ENCODE measurements around the gene TPM3. TPM values are rescaled to one million over a fixed set of nuclear protein-coding genes. Genes with fewer than 3 reads are reported as not detected.

TPM3 gene
- total and polyA plus RNA-seq, 2 donors, result 304 to 315 TPM

GRCh38 chr1:154117642-154118041 lies 74.3 kb downstream of the TPM3 start:
- Histone ChIP-seq H3K4me3 (ENCODE audit: low read length in 2 of 2) (no peak overlapping the region), H3K9me3 (ENCODE audit: control insufficient read depth in 2 of 2, insufficient read depth in 1 of 2, low read length in 1 of 2) (no peaks in the 10 kb centered on the region), H3K27me3 (ENCODE audit: control insufficient read depth in 2 of 2, insufficient read depth in 1 of 2, low read length in 1 of 2) (no peaks in the 10 kb centered on the region), H3K36me3 (ENCODE audit: control insufficient read depth in 2 of 2, insufficient read depth in 2 of 2, low read length in 1 of 2) (no peaks in the 10 kb centered on the region), H3K27ac (ENCODE audit: low read depth in 1 of 2, low read length in 1 of 2) (no peak overlapping the region), H3K4me1 (ENCODE audit: control insufficient read depth in 2 of 2, insufficient read depth in 2 of 2, low read length in 2 of 2) (no peaks in the 10 kb centered on the region)
- 95% methylated on average over 5 of the region's 5 CpGs for WGBS
- no peak for DNase-seq (ENCODE audit: low read depth in 6 of 9, low spot score in 9 of 9)

- WGBS, result 9% methylated on average over 1 of the region's 1 CpG
- Histone ChIP-seq H3K27me3 (ENCODE audit: control insufficient read depth in 2 of 2, insufficient read depth in 1 of 2, low read length in 1 of 2) (no peaks in the 10 kb centered on the region), H3K36me3 (ENCODE audit: control insufficient read depth in 2 of 2, insufficient read depth in 2 of 2, low read length in 1 of 2) (no peaks in the 10 kb centered on the region), H3K27ac (ENCODE audit: low read depth in 1 of 2, low read length in 1 of 2) (no peak overlapping the region), H3K9me3 (ENCODE audit: control insufficient read depth in 2 of 2, insufficient read depth in 1 of 2, low read length in 1 of 2) (no peaks in the 10 kb centered on the region), H3K4me3 (ENCODE audit: low read length in 2 of 2) (no peak overlapping the region), H3K4me1 (ENCODE audit: control insufficient read depth in 2 of 2, insufficient read depth in 2 of 2, low read length in 2 of 2) (no peaks in the 10 kb centered on the region)
- peak in 8 of 9 donors; percentile 4 to 55 (median 10) for DNase-seq (ENCODE audit: low read depth in 6 of 9, low spot score in 9 of 9)
These were observed 76.7 kb downstream of the TPM3 start for GRCh38 chr1:154115180-154115579.

Other genes with a start within 250 kb of the TPM3 start
- gene DENND4B, start 245.4 kb downstream of the TPM3 start, total RNA-seq, result 9.6 TPM
- 76.0 TPM for gene DENND4B, start 245.4 kb downstream of the TPM3 start, polyA plus RNA-seq
- 9.8 TPM for gene CRTC2, start 233.5 kb downstream of the TPM3 start, total RNA-seq
- 70.5 TPM for gene CRTC2, start 233.5 kb downstream of the TPM3 start, polyA plus RNA-seq
- 33.8 TPM for gene SLC39A1, start 228.6 kb downstream of the TPM3 start, total RNA-seq
- 44.9 TPM for gene SLC39A1, start 228.6 kb downstream of the TPM3 start, polyA plus RNA-seq
- 26.2 TPM for gene CREB3L4, start 224.2 kb downstream of the TPM3 start, total RNA-seq
- 17.7 TPM for gene CREB3L4, start 224.2 kb downstream of the TPM3 start, polyA plus RNA-seq
- gene JTB, start 214.4 kb downstream of the TPM3 start, total RNA-seq, result 134 TPM
- 180 TPM for gene JTB, start 214.4 kb downstream of the TPM3 start, polyA plus RNA-seq
- 12.3 TPM for gene RAB13, start 205.8 kb downstream of the TPM3 start, total RNA-seq
- 98.2 TPM for gene RAB13, start 205.8 kb downstream of the TPM3 start, polyA plus RNA-seq
- 10,992 TPM for gene RPS27, start 201.3 kb downstream of the TPM3 start, total RNA-seq
- 16,610 TPM for gene RPS27, start 201.3 kb downstream of the TPM3 start, polyA plus RNA-seq
- gene NUP210L, start 37.0 kb downstream of the TPM3 start, total RNA-seq, result 0.14 TPM
- 0.05 TPM for gene NUP210L, start 37.0 kb downstream of the TPM3 start, polyA plus RNA-seq
- gene CFAP141, start 14.2 kb upstream of the TPM3 start, total RNA-seq, result not detected
- gene CFAP141, start 14.2 kb upstream of the TPM3 start, polyA plus RNA-seq, result not detected
- gene UBAP2L, start 28.9 kb upstream of the TPM3 start, total RNA-seq, result 30.5 TPM
- gene UBAP2L, start 28.9 kb upstream of the TPM3 start, polyA plus RNA-seq, result 50.1 TPM
- 120 TPM for gene HAX1, start 80.5 kb upstream of the TPM3 start, total RNA-seq
- gene HAX1, start 80.5 kb upstream of the TPM3 start, polyA plus RNA-seq, result 113 TPM
- gene AQP10, start 129.0 kb upstream of the TPM3 start, total RNA-seq, result 0.05 TPM
- 0.09 TPM for gene AQP10, start 129.0 kb upstream of the TPM3 start, polyA plus RNA-seq
- 23.0 TPM for gene ATP8B2, start 133.4 kb upstream of the TPM3 start, total RNA-seq
- 15.5 TPM for gene ATP8B2, start 133.4 kb upstream of the TPM3 start, polyA plus RNA-seq
- 10.5 TPM for gene IL6R, start 213.2 kb upstream of the TPM3 start, total RNA-seq
- 10.3 TPM for gene IL6R, start 213.2 kb upstream of the TPM3 start, polyA plus RNA-seq

Measured in thymus (tissue), 11 donors.